Body of pancreas (tissue), 4 donors: Measurements from ENCODE around the gene LDLRAD4.

Experiments
- POLR2A ChIP-seq, 3 donors: fragments of 450-650 bp; IDR thresholded peaks; one replicate each; pipeline ENCODE4 v1.6.1; 2016; ENCODE audit warnings: antibody characterized with exemption in 3 of 3, mild to moderate bottlenecking in 2 of 3
- TF ChIP-seq, protein P1 (sequence below), 7 experiments: fragments of 450-650 bp in 4 of 7; fragments of 200-600 bp in 3 of 7; sonication (generic) in 3 of 7; IDR thresholded peaks; one replicate each; pipeline ENCODE4 v1.5.1; 2016 to 2019; ENCODE audit warnings: antibody characterized with exemption in 7 of 7

DNA sequence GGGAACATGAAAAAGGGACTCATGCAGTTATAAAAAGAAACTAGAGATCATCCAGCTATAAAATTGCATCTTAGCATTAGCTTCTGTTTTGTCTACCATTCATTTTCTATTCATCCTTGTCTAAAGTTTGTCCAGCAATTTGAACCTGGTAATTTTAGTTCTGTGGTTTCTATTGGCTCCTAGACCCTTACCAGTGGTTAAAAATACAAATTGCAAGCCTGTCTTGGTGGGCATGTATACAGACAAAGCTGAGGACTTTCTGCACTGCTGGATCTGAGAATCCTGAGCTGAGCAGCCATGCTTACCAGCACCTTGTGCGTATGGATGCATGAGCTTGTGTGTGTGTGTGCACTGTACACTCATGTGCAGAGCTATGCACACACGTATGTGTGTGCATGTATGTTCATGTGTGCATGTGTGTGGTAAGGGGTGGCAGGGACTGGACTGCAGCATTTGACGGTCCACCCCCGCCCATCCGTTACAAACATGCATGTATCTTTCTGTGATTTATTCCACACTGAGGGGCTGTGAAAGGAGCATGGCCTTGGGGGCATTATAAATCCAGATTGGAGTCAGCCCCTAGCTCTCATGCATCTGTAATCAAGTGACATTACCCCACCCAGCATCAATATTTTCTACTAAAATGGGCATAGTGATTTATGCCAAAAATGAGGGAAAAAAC lies 363.1 kb downstream of the LDLRAD4 start:
- TF ChIP-seq, protein P1, sequence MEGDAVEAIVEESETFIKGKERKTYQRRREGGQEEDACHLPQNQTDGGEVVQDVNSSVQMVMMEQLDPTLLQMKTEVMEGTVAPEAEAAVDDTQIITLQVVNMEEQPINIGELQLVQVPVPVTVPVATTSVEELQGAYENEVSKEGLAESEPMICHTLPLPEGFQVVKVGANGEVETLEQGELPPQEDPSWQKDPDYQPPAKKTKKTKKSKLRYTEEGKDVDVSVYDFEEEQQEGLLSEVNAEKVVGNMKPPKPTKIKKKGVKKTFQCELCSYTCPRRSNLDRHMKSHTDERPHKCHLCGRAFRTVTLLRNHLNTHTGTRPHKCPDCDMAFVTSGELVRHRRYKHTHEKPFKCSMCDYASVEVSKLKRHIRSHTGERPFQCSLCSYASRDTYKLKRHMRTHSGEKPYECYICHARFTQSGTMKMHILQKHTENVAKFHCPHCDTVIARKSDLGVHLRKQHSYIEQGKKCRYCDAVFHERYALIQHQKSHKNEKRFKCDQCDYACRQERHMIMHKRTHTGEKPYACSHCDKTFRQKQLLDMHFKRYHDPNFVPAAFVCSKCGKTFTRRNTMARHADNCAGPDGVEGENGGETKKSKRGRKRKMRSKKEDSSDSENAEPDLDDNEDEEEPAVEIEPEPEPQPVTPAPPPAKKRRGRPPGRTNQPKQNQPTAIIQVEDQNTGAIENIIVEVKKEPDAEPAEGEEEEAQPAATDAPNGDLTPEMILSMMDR (IDR thresholded peaks at IDR 0.05) = no peak
- no peak for TF ChIP-seq POLR2A (IDR thresholded peaks at IDR 0.05)
